HL-60 (cell line): Measurements from ENCODE around the gene ESRRB.

Source experiments
- DNase-seq, 2 experiments: peaks; one replicate each; pipeline ENCODE4 v3.0.0-alpha.2; 2010 to 2020; ENCODE audit warnings: low read depth in 1 of 2, low spot score in 1 of 2
- H3K27ac ChIP-seq: fragments of 250-450 bp; sonication (Bioruptor Pico); replicated peaks from 2 replicates; pipeline ENCODE4 v1.5.1; 2020; ENCODE audit warnings: mild to moderate bottlenecking, moderate library complexity
- H3K27me3 ChIP-seq: fragments of 250-450 bp; sonication (Bioruptor Pico); 2 replicates; pipeline ENCODE4 v1.5.1; 2021; ENCODE audit warnings: mild to moderate bottlenecking, moderate library complexity; ENCODE audit not compliant: insufficient read depth, poor library complexity, severe bottlenecking
- H3K4me3 ChIP-seq: replicated peaks from 2 replicates; pipeline ENCODE4 v1.5.1; 2011; ENCODE audit warnings: mild to moderate bottlenecking, control low read depth, low read length; ENCODE audit not compliant: insufficient read depth
- GABPA ChIP-seq: IDR thresholded peaks from 2 replicates; pipeline ENCODE4 v1.6.1; 2012; ENCODE audit warnings: low read depth
- POLR2AphosphoS5 ChIP-seq: IDR thresholded peaks from 2 replicates; pipeline ENCODE4 v1.6.1; 2012; ENCODE audit warnings: low read depth
- SPI1 ChIP-seq: IDR thresholded peaks from 2 replicates; pipeline ENCODE4 v1.6.1; 2012; ENCODE audit warnings: low read depth, mild to moderate bottlenecking, borderline replicate concordance
- TF ChIP-seq, protein P1 (sequence below): IDR thresholded peaks from 2 replicates; pipeline ENCODE4 v1.6.1; 2012; ENCODE audit warnings: low read depth; ENCODE audit not compliant: insufficient replicate concordance
- TF ChIP-seq, protein P2 (sequence below): IDR thresholded peaks from one replicate; pipeline ENCODE4 v1.5.1; 2011; ENCODE audit warnings: low read length, control low read depth, inconsistent platforms; ENCODE audit not compliant: insufficient read depth

ESRRB gene

GRCh38 chr14:76355771-76356170, 20.2 kb upstream of the ESRRB start:
- no peak overlapping the region for H3K27ac ChIP-seq
- DNase-seq, result no peak
- no peaks in the 10 kb centered on the region for H3K27me3 ChIP-seq

GRCh38 chr14:76371066-76371465, 4.9 kb upstream of the ESRRB start:
- DNase-seq, result no peak
- Histone ChIP-seq H3K4me3 (no peak overlapping the region), H3K27ac (no peak overlapping the region), H3K27me3 (no peaks in the 10 kb centered on the region)
- TF ChIP-seq, protein P1, sequence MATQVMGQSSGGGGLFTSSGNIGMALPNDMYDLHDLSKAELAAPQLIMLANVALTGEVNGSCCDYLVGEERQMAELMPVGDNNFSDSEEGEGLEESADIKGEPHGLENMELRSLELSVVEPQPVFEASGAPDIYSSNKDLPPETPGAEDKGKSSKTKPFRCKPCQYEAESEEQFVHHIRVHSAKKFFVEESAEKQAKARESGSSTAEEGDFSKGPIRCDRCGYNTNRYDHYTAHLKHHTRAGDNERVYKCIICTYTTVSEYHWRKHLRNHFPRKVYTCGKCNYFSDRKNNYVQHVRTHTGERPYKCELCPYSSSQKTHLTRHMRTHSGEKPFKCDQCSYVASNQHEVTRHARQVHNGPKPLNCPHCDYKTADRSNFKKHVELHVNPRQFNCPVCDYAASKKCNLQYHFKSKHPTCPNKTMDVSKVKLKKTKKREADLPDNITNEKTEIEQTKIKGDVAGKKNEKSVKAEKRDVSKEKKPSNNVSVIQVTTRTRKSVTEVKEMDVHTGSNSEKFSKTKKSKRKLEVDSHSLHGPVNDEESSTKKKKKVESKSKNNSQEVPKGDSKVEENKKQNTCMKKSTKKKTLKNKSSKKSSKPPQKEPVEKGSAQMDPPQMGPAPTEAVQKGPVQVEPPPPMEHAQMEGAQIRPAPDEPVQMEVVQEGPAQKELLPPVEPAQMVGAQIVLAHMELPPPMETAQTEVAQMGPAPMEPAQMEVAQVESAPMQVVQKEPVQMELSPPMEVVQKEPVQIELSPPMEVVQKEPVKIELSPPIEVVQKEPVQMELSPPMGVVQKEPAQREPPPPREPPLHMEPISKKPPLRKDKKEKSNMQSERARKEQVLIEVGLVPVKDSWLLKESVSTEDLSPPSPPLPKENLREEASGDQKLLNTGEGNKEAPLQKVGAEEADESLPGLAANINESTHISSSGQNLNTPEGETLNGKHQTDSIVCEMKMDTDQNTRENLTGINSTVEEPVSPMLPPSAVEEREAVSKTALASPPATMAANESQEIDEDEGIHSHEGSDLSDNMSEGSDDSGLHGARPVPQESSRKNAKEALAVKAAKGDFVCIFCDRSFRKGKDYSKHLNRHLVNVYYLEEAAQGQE, result no peak
- TF ChIP-seq, protein P2, sequence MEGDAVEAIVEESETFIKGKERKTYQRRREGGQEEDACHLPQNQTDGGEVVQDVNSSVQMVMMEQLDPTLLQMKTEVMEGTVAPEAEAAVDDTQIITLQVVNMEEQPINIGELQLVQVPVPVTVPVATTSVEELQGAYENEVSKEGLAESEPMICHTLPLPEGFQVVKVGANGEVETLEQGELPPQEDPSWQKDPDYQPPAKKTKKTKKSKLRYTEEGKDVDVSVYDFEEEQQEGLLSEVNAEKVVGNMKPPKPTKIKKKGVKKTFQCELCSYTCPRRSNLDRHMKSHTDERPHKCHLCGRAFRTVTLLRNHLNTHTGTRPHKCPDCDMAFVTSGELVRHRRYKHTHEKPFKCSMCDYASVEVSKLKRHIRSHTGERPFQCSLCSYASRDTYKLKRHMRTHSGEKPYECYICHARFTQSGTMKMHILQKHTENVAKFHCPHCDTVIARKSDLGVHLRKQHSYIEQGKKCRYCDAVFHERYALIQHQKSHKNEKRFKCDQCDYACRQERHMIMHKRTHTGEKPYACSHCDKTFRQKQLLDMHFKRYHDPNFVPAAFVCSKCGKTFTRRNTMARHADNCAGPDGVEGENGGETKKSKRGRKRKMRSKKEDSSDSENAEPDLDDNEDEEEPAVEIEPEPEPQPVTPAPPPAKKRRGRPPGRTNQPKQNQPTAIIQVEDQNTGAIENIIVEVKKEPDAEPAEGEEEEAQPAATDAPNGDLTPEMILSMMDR, result no peak
- TF ChIP-seq SPI1, result no peak
- no peak for TF ChIP-seq POLR2AphosphoS5
- no peak for TF ChIP-seq GABPA

More at GRCh38 chr14:76355771-76356170, 20.2 kb upstream of the ESRRB start:
- TF ChIP-seq SPI1 (no peak), POLR2AphosphoS5 (no peak), GABPA (no peak)
- TF ChIP-seq, protein P2, result no peak
- TF ChIP-seq, protein P1, result no peak
- H3K4me3 ChIP-seq, result no peak overlapping the region

GRCh38 chr14:76373456-76373855, 2.5 kb upstream of the ESRRB start:
- Histone ChIP-seq H3K27ac (no peak overlapping the region), H3K4me3 (no peak overlapping the region), H3K27me3 (peaks cover 4% of the 10 kb centered on the region)
- DNase-seq, result no peak
- TF ChIP-seq, protein P2, result no peak
- TF ChIP-seq POLR2AphosphoS5, result no peak
- no peak for TF ChIP-seq GABPA
- TF ChIP-seq SPI1, result no peak
- TF ChIP-seq, protein P1, result no peak
